Gastroesophageal sphincter (tissue), 3 donors: ENCODE results near the gene USP40.

Experiments used
- CTCF ChIP-seq, 4 experiments: fragments of 200-600 bp in 2 of 4; fragments of 450-650 bp in 2 of 4; sonication (generic) in 1 of 4; IDR thresholded peaks; one replicate each; pipeline ENCODE4 v1.5.1; 2017 to 2019; ENCODE audit warnings: antibody characterized with exemption in 4 of 4, mild to moderate bottlenecking in 2 of 4, moderate library complexity in 2 of 4
- EP300 ChIP-seq: sonication (generic); formaldehyde crosslinking; IDR thresholded peaks from one replicate; pipeline ENCODE4 v1.6.1; 2017; ENCODE audit warnings: antibody characterized with exemption, mild to moderate bottlenecking
- POLR2A ChIP-seq, 2 donors: fragments of 450-650 bp; IDR thresholded peaks; one replicate each; pipeline ENCODE4 v1.6.1; 2017; ENCODE audit warnings: antibody characterized with exemption in 2 of 2, mild to moderate bottlenecking in 2 of 2, moderate library complexity in 1 of 2
- POLR2AphosphoS5 ChIP-seq: sonication (generic); formaldehyde crosslinking; IDR thresholded peaks from one replicate; pipeline ENCODE4 v1.6.1; 2017; ENCODE audit warnings: antibody characterized with exemption

GRCh38 chr2:233426619-233427342 is 139.8 kb downstream of the USP40 start:
- TF ChIP-seq CTCF (IDR thresholded peaks at IDR 0.05) (no peak), POLR2A (IDR thresholded peaks at IDR 0.05) (no peak), EP300 (no peak), POLR2AphosphoS5 (peak; percentile 20)
